T1000 (cell line): ENCODE measurements around the gene CDC42EP4.

Source experiments
- DNase-seq: peaks from one replicate; lab custom pipeline; 2025; ENCODE audit warnings: mixed read lengths; lab: John Stamatoyannopoulos, UW

The CDC42EP4 gene, protein sequence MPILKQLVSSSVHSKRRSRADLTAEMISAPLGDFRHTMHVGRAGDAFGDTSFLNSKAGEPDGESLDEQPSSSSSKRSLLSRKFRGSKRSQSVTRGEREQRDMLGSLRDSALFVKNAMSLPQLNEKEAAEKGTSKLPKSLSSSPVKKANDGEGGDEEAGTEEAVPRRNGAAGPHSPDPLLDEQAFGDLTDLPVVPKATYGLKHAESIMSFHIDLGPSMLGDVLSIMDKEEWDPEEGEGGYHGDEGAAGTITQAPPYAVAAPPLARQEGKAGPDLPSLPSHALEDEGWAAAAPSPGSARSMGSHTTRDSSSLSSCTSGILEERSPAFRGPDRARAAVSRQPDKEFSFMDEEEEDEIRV

DNA sequence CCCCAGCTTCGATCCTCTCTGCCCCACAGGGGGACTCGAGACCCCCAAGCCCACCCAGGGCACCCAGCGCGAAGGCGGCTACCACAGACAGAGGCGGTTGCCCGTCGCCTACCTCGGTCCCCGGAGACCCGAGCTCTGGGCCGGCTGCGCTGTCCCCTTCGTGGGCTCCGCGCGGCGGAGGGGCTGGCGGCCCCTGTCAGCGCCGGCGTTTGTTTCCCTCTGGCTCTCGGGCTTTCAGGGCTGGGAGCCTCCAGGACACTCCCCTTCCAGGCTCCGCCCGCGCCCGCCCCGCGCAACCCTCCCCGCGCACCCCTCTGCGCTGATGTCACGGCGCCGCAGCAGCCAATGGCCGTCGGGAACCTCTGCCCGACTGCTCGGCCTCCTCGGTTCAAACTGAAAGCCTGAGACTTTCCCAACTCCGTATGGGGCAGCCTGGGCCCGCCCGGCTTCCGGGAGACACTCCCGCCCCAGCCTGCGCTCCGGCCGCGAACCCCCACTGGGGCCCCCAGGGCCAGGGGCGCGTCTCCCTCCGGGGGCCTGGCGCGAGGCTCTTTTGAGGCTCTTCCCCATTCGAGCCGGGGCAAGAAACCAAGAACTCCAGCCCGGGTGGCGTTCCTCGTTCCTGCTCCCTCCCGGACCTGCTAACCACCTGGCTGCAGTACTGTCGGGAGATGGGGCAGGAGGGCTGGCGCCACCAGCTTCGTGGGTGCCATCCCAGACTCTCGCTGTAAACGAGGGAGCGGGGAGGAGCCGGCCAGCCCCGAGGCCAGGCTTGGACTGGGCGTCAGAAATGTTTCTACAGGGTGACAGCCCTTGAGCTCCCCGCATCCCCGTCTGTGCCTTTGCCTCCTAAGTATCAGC, at the start of gene CDC42EP4:
Gene CDC42EP4, minus strand, starts transcription at position 221 of the 861 bp plus-strand sequence. CDS start 25,501 bp downstream, outside the sequence.
- DNase-seq: peak; percentile 94

DNA sequence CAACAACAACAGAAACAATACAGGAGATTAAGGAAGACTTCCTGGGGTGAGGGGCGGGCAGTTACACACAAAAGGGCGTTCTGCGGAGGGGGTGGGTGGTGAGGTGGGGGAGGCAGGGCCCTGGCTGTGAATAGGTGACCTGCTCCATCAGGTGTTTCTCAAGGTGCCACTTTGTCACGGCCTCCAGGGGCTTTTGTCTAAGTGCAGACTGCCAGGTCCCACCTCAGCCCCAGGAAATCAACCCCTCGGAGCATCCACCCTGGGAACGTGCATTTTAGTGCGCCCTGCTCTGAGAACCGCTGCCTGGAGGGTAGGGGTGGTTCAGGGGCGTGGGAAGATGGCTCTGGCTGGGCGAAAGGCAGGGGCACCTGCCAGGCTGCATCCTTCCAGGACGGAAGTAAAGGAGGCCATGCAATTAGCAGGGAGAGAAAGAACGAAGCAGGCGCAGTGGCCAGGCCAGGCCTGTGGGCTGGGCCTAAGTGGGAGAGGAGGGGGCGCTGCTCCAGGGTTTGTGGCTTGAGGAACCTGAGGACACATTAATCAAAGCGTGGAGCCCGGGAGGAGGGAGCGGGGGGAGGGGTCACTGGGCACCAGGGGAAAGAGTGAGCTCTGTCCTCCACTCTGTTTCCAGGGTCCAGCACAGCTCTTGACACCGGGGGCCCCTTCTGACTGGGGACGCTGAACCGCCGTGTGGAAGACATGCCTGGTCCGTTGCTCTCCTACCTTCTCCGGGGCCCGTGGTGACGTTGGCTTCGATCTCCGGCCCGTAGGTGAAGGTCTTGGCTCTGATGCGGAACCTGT, 49.4 kb upstream of the CDC42EP4 start:
- DNase-seq: no peak

DNA sequence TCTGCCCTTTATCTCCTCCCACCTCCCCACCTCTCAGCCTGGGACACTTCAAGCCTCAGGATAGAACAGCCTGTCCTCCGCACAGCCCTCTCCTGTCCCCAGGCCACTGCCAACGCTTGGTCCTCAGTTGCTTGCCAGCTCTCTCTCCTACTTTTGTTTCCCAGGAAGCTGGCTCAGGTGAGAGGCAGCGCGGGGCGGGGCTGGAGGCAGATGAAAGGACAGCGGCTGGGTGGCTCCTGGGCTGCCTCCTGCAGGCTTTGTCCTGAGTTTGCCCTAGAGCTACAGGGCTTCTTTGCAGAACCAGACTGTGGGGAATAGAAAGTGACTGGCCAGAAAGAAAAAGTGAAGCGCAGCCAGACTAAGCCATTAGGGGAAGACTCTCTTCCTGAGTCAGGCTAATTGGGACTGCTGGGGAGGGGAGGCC, 48.2 kb upstream of the CDC42EP4 start:
- no peak for DNase-seq

DNA sequence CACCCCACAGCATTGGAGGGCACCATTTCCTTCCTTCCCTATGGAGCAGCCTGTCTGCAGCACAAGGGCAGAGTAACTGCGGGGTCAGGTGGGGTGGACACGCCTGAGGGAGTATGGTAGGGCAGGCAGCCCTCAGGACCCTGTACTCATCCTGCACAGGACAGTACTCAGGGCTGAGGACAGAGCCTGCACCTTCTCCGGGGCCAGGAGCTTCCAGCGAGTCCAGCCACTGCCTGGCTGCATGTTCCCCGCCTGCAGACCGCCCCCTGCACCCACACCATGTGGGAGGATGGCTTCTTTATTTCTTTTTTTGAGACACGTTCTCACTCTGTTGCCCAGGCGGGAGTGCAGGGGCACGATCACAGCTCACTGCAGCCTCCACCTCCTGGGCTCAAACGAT, 47.6 kb upstream of the CDC42EP4 start:
- no peak for DNase-seq

DNA sequence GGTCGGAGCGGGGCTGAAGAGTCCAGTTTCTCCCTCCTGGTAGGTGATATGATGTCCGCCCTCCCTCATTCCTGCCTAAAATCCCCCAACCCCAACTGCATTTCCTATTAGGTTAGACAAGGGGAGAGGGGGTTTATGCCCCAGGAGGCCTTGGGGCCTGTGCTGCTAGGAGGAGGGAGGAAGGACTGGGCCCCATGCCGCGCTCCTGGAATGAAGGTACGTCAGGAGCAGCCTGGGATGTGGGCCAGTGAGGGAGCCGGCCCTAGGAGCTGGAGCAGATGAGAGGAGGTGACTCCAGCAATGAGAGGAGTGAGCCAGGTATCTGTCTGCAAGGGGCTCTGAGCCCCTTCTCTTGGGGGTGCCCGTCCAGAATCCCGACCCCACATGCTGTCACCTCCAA, 46.9 kb upstream of the CDC42EP4 start:
- no peak for DNase-seq

DNA sequence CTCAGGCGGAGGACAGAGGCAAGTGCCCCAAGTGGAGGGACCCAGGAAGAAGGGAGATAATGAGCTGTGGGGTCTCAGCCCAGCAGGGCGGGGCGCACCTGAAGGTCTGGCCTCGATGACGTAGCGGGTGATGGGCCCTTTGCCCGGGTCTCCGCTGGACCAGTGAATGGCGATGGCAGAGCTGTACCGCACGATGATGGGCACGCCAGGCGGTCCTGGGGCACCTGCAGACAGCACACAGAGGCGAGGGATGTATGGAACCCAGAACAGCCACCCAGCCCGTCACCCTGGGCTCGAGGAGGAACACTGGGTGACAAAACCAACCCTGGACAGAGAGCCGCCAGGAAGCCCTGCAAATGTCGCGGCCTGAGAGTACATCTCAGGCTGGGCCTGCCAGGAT, 46.2 kb upstream of the CDC42EP4 start:
- DNase-seq: no peak

DNA sequence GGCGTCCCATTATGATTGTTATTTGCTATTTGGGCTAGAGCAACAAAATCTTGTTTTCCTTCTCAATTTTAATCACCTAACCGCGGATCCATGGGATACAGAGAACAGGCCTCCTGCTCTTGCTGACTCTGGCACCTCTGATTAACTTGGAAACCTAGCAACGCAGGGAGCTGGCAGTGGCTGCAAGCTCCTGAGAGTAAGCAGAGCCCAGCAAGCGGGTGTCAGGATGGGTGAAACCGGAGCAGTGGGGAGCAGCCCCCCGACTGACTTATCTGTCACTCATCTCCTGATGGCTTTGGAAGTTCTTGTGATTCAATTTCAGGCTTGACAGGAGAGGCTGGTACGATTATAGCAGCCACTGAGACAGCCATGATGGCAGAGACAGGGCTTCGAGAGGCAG, 45.5 kb upstream of the CDC42EP4 start:
- DNase-seq: no peak

DNA sequence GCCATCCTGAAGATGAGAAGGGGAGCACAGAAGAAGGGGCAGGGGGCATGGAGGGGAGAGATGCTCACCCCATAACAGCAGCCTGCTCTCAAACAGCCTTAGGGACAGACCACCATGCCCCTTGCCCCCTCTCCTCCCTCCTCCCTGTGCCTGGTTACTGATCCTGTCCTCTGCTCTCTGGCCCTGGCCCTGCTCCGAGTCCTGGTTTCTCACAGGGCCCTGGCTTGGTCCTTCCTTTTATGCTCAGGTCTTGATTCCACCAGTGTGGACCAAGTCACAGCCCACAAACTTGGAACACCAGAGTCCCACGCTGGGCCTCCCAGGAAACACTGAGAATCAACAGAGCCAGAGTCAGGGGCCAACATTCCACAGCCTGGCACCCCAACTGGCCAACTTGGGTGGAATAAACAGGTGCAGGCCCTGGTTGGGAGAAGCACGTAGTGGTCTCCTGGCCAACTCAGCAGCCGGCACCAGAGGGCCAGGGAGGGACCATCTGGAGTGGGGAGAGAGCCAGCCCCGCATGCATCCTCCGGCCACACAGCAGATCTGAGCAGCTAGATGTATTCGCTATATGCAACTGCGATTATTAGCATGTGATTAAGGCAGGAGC, 44.9 kb upstream of the CDC42EP4 start:
- no peak for DNase-seq

DNA sequence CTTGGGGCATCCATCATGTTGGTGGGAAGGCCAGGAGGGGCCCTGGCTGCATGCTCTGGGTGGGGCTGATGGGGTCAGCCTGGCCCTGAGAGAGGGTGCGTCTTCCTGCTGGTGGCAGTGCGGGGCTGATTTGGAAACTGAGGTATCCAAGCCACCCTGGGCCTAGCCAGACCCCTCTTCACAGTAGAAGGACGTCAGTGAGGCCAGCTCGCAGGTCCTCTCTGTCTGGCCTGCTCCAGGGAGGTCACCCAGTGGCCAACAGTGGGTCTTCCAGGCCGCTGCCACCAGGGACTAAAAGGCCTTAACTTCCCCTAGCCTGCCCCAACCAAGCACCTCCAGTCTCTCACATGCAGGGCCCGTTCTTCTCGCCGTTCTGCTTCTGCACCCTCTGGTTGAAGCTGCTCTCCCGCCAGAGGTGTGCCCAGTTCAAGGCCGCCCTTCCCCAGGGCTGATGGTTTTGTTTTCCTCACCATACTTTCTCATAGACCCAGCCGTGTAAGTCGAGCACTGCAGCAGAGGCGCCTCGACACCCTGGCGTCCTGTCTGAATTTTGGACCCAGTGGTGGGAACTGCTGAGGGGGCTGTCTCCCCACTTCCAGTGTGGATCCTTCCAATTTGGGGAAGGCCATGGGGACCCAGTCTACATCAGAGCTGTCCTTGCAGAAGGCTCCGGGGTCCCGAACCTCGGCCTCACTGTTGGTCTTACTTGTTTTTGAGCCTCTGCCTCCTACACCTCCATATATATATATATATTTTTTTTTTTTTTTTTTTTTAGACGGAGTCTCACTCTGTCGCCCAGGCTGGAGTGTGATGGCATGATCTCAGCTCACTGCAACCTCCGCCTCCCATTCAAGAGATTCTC, 42.9 kb upstream of the CDC42EP4 start:
- no peak for DNase-seq

DNA sequence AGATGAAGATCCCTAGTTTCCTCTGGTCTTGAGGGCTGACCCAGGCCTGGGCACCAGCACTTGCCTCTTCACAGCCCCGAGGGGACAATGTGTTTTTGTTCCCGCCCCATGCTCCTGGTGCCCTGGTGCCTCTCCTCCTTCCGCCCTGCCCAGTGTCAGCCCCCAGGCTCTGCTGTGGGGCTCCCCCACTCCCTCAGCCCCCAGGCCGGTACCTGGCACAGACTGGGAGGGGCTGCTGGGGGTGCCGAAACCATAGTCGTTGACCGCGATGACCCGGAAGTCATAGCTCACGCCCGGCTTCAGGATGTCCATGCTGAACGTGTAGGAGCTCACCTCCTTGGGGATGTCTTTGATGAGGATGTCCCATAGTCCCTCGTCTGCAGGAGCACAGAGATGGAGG, 40.5 kb upstream of the CDC42EP4 start:
- no peak for DNase-seq

DNA sequence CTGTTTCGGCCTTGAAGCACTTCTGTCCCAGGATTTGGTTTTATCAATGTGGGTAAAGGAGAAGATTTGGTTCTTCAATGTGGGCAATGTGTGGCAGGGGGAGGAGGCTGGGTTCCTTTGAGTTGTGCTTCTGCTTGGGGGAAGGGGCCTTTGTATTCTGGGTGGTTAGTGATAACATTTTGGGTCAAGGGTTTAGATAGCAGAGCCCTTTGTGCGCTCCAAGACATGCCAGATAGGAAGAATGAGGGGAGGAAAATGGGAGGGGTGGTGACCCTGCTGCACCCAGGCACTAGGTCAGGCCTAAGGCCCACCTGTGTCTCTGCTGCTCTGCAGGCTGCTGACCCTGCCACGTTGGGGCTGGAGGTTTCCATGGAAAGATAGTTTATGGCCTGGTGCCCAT, 40.0 kb upstream of the CDC42EP4 start:
- no peak for DNase-seq

DNA sequence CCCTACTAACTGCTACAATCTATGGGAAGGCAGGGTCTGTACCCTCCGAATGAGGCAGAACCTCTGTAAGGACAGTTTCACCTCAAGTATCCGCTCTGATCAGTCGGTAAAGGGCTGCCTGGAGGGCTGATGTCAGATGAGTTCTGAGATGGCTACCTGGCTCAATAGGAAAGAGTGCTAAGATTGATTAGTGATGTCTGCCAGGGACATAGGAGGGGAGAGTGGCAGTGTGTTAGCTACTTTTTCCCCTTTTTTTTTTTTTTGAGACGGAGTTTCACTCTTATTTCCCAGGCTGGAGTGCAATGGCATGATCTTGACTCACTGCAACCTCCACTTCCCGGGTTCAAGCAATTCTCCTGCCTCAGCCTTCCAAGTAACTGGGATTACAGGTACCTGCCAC, 39.1 kb upstream of the CDC42EP4 start:
- DNase-seq: no peak

DNA sequence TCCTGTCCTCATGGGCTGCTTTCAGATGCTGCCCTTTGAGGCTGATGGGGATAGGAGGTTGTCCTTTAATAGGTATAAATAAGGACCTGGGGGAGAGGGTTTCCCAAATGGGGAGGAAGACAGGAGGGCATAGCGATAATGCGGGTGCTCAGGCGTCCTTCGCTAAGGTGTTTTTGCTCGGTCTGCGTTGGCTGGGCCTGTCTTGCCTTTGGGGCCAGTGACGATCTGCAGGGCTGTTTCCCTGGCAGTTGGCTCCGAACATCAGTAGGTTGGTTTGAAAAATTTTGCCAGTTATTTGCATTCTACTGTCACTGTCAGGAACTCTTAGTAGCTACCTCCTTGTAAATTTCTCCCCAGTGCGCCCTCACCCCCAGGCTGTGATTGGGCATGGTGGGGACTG, 37.8 kb upstream of the CDC42EP4 start:
- DNase-seq: no peak

DNA sequence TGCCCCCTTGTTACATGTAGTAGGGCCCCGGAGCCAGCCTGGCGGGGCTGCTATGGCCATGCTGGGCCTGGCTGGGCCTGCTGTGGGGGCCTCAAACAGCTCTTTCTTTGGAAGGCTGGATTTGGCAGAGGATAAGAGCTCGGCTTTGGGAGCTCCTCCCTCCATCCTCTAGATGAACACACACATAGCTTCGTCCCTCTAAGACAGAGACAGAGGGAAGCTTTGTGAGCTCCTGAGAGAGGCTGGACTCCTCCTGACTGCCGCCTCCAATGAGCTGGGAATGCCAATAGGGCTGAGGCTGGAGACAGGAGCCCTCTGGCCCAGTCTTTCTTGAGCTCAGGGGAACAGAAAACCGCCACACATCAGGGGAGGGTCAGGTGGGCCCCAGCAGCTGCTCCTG, 37.3 kb upstream of the CDC42EP4 start:
- DNase-seq: no peak

DNA sequence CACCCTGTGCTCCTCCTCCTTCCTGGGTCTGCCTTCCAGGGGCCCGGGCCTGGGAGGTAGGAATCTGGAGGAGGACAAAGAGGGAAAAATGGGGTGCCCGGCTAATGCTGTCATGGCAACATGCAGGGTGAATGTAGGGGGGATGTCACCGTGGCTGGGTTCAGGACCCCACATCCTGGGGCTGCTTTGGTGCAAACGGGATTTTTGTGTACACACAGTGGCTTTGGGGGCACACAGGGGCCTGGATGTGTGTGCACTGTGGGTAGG, 37.0 kb upstream of the CDC42EP4 start:
- no peak for DNase-seq

DNA sequence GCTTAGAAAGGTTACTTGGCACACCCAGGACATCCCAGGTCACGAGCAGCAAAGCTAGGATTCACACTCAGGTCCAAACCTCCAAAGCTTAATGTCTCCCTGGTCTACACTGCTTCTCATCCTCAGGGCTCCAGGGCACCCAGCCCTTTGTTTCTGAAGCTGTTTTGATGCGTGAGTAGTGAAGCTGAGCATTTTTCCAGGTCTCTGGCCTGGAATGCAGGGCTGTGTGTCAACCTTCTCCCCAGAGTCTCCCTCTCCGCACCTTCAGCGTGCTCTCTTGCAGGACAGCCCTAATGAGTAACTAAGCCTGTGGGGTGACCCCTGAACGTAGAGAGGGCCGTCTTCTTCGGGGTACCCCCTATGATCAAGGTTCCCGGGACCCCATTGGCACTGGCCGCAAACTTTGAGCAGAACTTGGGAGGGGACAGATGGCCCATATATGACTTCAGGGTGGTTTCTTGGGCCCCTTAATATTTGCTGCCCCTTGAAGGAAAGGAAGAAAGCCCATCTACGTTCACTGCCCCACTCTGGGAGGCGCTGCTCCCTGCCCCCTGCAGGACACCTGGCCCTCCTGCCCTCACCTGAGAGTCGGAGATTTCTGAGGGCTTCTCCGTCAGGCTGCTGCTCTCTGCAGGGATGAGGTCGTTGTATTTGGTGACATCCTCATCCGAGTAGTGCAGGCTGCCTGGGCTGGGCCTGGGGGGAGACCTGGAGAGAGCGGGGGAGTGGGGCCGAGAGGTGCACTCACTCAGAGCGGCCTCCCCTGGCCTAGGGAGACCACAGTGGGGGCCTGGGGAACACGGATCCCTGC, 36.4 kb upstream of the CDC42EP4 start:
- DNase-seq: no peak

DNA sequence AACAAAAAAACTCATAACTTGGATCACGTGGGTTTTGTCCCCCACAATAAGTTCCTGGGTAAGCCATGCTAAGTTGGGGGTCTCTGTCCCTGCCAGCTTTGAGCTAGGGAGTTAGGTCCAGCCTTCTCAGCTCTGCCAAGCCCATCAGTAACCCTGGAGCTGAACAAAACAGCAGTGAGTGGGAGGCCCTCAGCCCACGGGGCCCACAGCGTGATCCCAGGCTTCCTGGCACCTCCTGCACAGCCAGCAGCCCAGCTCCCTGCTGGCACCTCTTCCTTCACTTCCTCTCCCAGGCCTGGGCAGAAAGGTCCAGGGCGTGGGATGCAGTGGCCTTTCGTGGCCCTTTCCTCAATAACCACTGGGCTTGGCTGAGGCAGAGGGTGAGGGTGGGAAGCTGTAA, 35.5 kb upstream of the CDC42EP4 start:
- DNase-seq: no peak

DNA sequence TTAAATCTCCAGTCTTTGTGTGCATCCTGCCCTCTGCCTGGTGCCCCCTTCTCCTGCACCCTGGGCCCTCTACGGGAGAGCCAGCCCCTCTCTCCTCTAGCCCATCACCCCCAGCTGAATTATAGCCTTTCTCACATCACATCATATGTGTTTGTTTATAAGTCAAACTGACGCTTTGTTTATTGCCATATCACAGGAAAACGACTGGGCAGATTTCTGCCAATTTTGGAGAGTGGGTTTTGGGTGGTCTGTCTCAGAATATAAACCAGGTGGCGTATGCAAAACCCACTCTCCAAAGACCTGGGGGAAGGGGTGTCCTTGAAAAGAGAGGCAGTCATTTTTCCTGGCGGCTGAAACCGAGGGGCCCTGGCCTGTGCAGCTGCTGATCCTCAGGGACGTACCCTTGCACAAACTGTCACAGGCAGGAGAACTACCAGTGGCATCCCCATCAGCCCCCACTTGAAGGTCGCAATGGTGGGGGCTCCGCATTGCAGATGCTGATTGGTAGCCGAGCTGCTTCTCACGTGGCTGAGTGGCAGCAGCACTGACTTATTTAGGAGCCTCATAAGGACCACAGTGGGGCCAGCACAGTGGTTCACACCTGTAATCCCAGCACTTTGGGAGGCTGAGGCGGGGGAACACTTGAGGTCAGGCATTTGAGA, 34.8 kb upstream of the CDC42EP4 start:
- DNase-seq: no peak

DNA sequence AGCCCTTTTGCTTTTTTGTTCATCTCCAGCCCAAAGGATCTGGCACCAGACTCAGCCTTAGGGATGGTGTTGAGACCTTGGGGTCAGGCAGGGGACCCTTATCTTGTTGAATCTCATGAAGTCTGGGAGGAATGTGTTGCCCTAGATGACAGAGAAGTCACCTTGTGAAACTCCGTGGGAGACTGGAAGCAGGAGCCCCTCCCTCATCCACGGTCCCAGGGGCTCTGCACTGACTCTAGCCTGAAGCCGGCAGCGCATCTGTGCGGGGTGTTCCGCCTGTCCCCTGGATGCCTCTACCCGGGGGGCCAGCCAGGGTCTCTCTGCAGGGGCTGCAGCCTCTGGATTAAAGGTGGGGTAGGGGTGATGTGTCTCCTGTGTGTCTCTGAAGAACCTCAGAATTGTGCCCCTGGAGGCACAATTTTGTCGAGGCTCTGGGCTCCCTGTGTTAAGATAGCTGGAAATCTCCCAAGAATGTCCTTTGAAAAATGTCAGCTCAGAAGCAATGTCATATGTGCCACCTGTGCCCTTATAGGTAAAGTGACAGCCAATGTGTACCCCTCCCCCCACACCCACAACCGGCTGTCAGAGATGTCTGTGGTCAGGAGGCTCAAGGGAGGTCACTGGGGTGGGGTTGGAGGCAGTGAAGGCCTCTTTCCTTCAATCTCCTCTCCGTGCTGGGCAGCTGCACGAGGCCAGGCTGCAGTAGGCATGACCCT, 32.1 kb upstream of the CDC42EP4 start:
- DNase-seq: no peak
